Measurements from ENCODE around the gene CACNA1C.

- TF ChIP-seq CTCF (IDR thresholded peaks at IDR 0.05) (no peak), POLR2A (IDR thresholded peaks at IDR 0.05; ENCODE audit: low read depth) (no peak), POLR2AphosphoS5 (IDR thresholded peaks at IDR 0.05) (no peak), EP300 (IDR thresholded peaks at IDR 0.05) (no peak)
These were observed 446.2 kb downstream of the CACNA1C start for GRCh38 chr12:2498964-2499500.
